Transverse colon (tissue), 4 donors: ENCODE results near the gene EGFR. TPM values are rescaled to one million over a fixed set of nuclear protein-coding genes. Genes with fewer than 3 reads are reported as not detected.
A peak's percentile ranks its signal among the peaks of the same experiment; 100 is the strongest.

Source experiments
- DNase-seq: peaks from one replicate; pipeline ENCODE4 v3.0.0-alpha.2; 2019
- H3K27ac ChIP-seq, 4 donors: fragments of 200-600 bp; sonication (generic); 2 replicates each; pipeline ENCODE4 v1.5.1; 2016 to 2018; ENCODE audit warnings: inconsistent platforms in 4 of 4
- H3K27me3 ChIP-seq: fragments of 200-600 bp; sonication (generic); 2 replicates; pipeline ENCODE4 v1.5.1; 2017; ENCODE audit warnings: inconsistent platforms
- H3K36me3 ChIP-seq, 4 donors: fragments of 200-600 bp; sonication (generic); 2 replicates each; pipeline ENCODE4 v1.5.1; 2017 to 2019; ENCODE audit warnings: inconsistent platforms in 4 of 4
- H3K4me1 ChIP-seq, 4 donors: fragments of 200-600 bp; sonication (generic); 2 replicates each; pipeline ENCODE4 v1.5.1; 2017 to 2020; ENCODE audit warnings: inconsistent platforms in 4 of 4
- H3K4me3 ChIP-seq, 4 donors: fragments of 200-600 bp; sonication (generic); 1 replicate in 1 of 4; 2 replicates in 3 of 4; pipeline versions ENCODE4 v1.5.1 to v1.6.1; 2017 to 2019; ENCODE audit warnings: inconsistent platforms in 4 of 4
- H3K9me3 ChIP-seq, 2 donors: fragments of 200-600 bp; sonication (generic); 2 replicates each; pipeline ENCODE4 v1.5.1; 2017 to 2019; ENCODE audit warnings: inconsistent platforms in 2 of 2
- EP300 ChIP-seq: sonication (generic); formaldehyde crosslinking; IDR thresholded peaks from one replicate; pipeline ENCODE4 v1.6.1; 2017; ENCODE audit warnings: antibody characterized with exemption, low read depth
- POLR2A ChIP-seq: fragments of 450-650 bp; IDR thresholded peaks from one replicate; pipeline ENCODE4 v1.6.1; 2016; ENCODE audit warnings: antibody characterized with exemption, mild to moderate bottlenecking, moderate library complexity
- POLR2AphosphoS5 ChIP-seq, 3 donors: sonication (generic); formaldehyde crosslinking; IDR thresholded peaks; one replicate each; pipeline ENCODE4 v1.6.1; 2016; ENCODE audit warnings: antibody characterized with exemption in 3 of 3
- WGBS, 2 donors: methylation state at CpG; one replicate each; pipeline ENCODE4 v1.1.5; 2018; ENCODE audit warnings: low coverage in 1 of 2; 5-methylcytosine and 5-hydroxymethylcytosine counted together
- in situ Hi-C, 4 donors: fragments of 200-750 bp; cut with MboI; loops; one replicate each; pipeline versions ENCODE4 v1.15.0 to v1.15.1; 2017; ENCODE audit warnings: low sequenced_read_pairs in 3 of 4, low pct_ligation_motif_present in 1 of 4, low pct_unique_long_range_greater_than_20kb in 1 of 4
- intact Hi-C: fragments of 100-400 bp; cut with DNase I; formaldehyde crosslinking; loops from one replicate; pipeline ENCODE4 v1.15.1; 2023; ENCODE audit warnings: low total_unique reads
- total RNA-seq, 4 donors: library from RNA; depleted of rRNA; stranded (reverse); fragments of >200 nt; gene quantifications; one replicate each; pipeline ENCODE4 v1.1.0, GENCODE V29; 2016
- TF ChIP-seq, protein P1 (sequence below), 5 experiments: fragments of 200-600 bp in 3 of 5; fragments of 450-650 bp in 2 of 5; sonication (generic) in 3 of 5; IDR thresholded peaks; 1 replicate in 2 of 5; 2 replicates in 3 of 5; pipeline ENCODE4 v1.5.1; 2016 to 2017; ENCODE audit warnings: antibody characterized with exemption in 5 of 5, inconsistent platforms in 3 of 5, mild to moderate bottlenecking in 2 of 5, moderate library complexity in 1 of 5

Gene EGFR
- total RNA-seq, 4 donors from 2014 or later, result 40.0 to 85.7 (median 72.9) TPM

DNA sequence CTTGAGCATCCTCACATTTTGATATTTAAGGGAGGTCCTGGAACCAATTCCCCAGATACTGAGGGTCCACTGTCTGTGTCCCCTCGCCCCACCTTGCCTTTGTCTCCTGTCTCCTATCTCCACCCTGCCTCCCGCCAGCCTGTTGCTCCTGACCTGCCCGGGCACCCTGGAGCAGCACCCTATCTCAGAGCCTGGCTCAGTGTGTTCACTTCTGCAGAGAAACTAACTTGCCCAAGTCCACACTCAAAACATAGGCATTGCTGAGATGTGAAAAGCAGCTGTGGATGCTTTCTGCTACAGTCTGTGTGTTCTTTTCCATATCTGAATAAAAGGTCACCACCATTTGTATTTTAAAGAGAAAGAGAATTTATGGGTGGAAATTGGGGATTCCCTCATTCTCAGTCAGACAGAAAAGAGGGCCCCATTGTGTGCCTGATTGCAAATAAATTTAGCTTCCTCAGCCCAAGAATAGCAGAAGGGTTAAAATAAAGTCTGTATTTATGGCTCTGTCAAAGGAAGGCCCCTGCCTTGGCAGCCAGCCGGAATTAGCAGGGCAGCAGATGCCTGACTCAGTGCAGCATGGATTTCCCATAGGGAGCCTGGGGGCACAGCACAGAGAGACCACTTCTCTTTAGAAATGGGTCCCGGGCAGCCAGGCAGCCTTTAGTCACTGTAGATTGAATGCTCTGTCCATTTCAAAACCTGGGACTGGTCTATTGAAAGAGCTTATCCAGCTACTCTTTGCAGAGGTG, 161.3 kb downstream of the EGFR start:
- in situ Hi-C loops, result no loop called here
- WGBS, 2 donors, result 59 to 100% methylated on average over 1 to 5 of the region's 5 CpGs
- no peaks in the 10 kb centered on the region for H3K9me3 ChIP-seq

DNA sequence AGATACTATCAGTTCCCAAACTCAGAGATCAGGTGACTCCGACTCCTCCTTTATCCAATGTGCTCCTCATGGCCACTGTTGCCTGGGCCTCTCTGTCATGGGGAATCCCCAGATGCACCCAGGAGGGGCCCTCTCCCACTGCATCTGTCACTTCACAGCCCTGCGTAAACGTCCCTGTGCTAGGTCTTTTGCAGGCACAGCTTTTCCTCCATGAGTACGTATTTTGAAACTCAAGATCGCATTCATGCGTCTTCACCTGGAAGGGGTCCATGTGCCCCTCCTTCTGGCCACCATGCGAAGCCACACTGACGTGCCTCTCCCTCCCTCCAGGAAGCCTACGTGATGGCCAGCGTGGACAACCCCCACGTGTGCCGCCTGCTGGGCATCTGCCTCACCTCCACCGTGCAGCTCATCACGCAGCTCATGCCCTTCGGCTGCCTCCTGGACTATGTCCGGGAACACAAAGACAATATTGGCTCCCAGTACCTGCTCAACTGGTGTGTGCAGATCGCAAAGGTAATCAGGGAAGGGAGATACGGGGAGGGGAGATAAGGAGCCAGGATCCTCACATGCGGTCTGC, 162.2 kb downstream of the EGFR start:
- in situ Hi-C loops, result no loop called here
- Histone ChIP-seq H3K36me3 (no peaks in the 10 kb centered on the region), H3K4me1 (peaks cover 6 to 19% (median 7%) of the 10 kb centered on the region in 4 donors), H3K27me3 (no peaks in the 10 kb centered on the region), H3K9me3 (no peaks in the 10 kb centered on the region), H3K4me3 (no peak overlapping the region), H3K27ac (peak overlapping the region in 1 of 4 donors; percentile 42)
- peak; percentile 69 for DNase-seq
- TF ChIP-seq, protein P1, sequence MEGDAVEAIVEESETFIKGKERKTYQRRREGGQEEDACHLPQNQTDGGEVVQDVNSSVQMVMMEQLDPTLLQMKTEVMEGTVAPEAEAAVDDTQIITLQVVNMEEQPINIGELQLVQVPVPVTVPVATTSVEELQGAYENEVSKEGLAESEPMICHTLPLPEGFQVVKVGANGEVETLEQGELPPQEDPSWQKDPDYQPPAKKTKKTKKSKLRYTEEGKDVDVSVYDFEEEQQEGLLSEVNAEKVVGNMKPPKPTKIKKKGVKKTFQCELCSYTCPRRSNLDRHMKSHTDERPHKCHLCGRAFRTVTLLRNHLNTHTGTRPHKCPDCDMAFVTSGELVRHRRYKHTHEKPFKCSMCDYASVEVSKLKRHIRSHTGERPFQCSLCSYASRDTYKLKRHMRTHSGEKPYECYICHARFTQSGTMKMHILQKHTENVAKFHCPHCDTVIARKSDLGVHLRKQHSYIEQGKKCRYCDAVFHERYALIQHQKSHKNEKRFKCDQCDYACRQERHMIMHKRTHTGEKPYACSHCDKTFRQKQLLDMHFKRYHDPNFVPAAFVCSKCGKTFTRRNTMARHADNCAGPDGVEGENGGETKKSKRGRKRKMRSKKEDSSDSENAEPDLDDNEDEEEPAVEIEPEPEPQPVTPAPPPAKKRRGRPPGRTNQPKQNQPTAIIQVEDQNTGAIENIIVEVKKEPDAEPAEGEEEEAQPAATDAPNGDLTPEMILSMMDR (IDR thresholded peaks at IDR 0.05), result peak in 3 of 5 experiments; percentile 25 to 71 (median 52)
- TF ChIP-seq POLR2A (no peak), POLR2AphosphoS5 (IDR thresholded peaks at IDR 0.05) (peak in 2 of 3 donors; percentile 22 to 54)
- 64 to 74% methylated on average over 4 to 19 of the region's 19 CpGs for WGBS, 2 donors
- intact Hi-C loops, result no loop called here

More for the DNA sequence above, 161.3 kb downstream of the EGFR start:
- Histone ChIP-seq H3K4me3 (no peak overlapping the region), H3K27me3 (no peaks in the 10 kb centered on the region), H3K27ac (no peak overlapping the region), H3K36me3 (peaks cover 0 to 3% (median under 1%) of the 10 kb centered on the region in 4 donors), H3K4me1 (peaks cover 6 to 19% (median 7%) of the 10 kb centered on the region in 4 donors)
- DNase-seq, result no peak
- no peak for TF ChIP-seq POLR2A
- no peak for TF ChIP-seq EP300
- no peak for TF ChIP-seq POLR2AphosphoS5 (IDR thresholded peaks at IDR 0.05)
- TF ChIP-seq, protein P1 (IDR thresholded peaks at IDR 0.05), result no peak
- intact Hi-C loops, result no loop called here

DNA sequence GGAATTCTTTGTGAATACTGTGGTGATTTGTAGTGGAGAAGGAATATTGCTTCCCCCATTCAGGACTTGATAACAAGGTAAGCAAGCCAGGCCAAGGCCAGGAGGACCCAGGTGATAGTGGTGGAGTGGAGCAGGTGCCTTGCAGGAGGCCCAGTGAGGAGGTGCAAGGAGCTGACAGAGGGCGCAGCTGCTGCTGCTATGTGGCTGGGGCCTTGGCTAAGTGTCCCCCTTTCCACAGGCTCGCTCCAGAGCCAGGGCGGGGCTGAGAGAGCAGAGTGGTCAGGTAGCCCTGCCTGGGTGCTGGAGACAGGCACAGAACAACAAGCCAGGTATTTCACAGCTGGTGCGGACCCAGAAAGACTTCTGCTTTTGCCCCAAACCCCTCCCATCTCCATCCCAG, 162.9 kb downstream of the EGFR start:
- 63 to 67% methylated on average over 1 to 4 of the region's 4 CpGs for WGBS, 2 donors
- H3K9me3 ChIP-seq, result no peaks in the 10 kb centered on the region
- H3K27me3 ChIP-seq, result no peaks in the 10 kb centered on the region
- DNase-seq, result no peak
- in situ Hi-C loops (no loop called here), intact Hi-C loops (no loop called here)
- H3K4me1 ChIP-seq, result peaks cover 6 to 19% (median 7%) of the 10 kb centered on the region in 4 donors
- H3K36me3 ChIP-seq, result no peaks in the 10 kb centered on the region
- no peak overlapping the region for H3K4me3 ChIP-seq
- TF ChIP-seq POLR2AphosphoS5 (IDR thresholded peaks at IDR 0.05), result no peak
- no peak for TF ChIP-seq EP300
- no peak for TF ChIP-seq POLR2A
- TF ChIP-seq, protein P1 (IDR thresholded peaks at IDR 0.05), result no peak
- H3K27ac ChIP-seq, result peak overlapping the region in 1 of 4 donors; percentile 5

DNA sequence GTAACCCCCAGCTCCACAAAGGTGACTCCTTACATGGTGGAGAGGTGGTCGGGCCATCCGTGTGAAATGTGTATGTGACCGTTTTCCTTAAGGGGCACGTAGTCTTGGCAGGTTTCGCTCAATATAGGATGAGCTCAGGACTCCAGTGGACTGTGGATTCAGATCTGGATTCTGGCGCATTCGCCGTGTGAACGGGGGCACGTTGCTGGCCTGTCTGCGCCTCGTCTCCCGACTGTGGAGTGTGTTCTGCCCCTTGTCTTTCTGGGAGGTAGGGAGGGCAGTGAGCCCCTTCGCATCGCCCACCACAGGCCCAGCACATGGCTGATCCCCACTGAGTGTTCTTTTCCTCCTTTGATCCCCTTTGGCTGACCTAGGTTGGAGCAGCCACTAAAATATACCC, 165.1 kb downstream of the EGFR start:
- no peak overlapping the region for H3K4me3 ChIP-seq
- in situ Hi-C loops (no loop called here), intact Hi-C loops (no loop called here)
- H3K27me3 ChIP-seq, result no peaks in the 10 kb centered on the region
- H3K9me3 ChIP-seq, result no peaks in the 10 kb centered on the region
- no peak overlapping the region for H3K27ac ChIP-seq
- H3K4me1 ChIP-seq, result peaks cover 5 to 17% (median 12%) of the 10 kb centered on the region in 4 donors
- H3K36me3 ChIP-seq, result no peaks in the 10 kb centered on the region
- DNase-seq, result no peak
- no peak for TF ChIP-seq POLR2AphosphoS5 (IDR thresholded peaks at IDR 0.05)
- TF ChIP-seq, protein P1 (IDR thresholded peaks at IDR 0.05), result no peak
- no peak for TF ChIP-seq POLR2A
- TF ChIP-seq EP300, result no peak
- WGBS, 2 donors, result 80% methylated on average over 15 of the region's 15 CpGs; no CpG with 5 or more reads in 1 of the 2 donors
